Measurements from ENCODE around the gene RACGAP1.

GRCh38 chr12:49954863-49955830 lies 70.1 kb downstream of the RACGAP1 start:
- TF ChIP-seq CTCF (IDR thresholded peaks at IDR 0.05) (no peak), POLR2A (IDR thresholded peaks at IDR 0.05) (no peak)

Data from adrenal gland (tissue), 5 donors.